ENCODE results near the gene LCNL1. TPM values are rescaled to one million over a fixed set of nuclear protein-coding genes. Genes with fewer than 3 reads are reported as not detected.

Gene LCNL1
- polyA plus RNA-seq, 3 donors from 2014 or later = not detected

GRCh38 chr9:137021568-137021978 is 38.8 kb downstream of the LCNL1 start:
- H3K27ac Mint-ChIP-seq = peak overlapping the region in 4 of 6 donors; percentile 34 to 83 (median 80)
- H3K4me1 Mint-ChIP-seq = peaks cover 8 to 14% of the 10 kb centered on the region in 2 donors
- no peak for DNase-seq
- H3K36me3 Mint-ChIP-seq = peaks cover 0 to 13% (median 4%) of the 10 kb centered on the region in 3 donors
- no peaks in the 10 kb centered on the region for H3K9me3 Mint-ChIP-seq
- H3K27me3 Mint-ChIP-seq (ENCODE audit: low read depth in 3 of 3) = peaks cover 0 to 1% (median 0%) of the 10 kb centered on the region in 3 donors
- no peak overlapping the region for H3K4me3 Mint-ChIP-seq

GRCh38 chr9:137021979-137022661 is 39.3 kb downstream of the LCNL1 start:
- peaks cover 13 to 20% of the 10 kb centered on the region in 2 donors for H3K4me1 Mint-ChIP-seq
- H3K9me3 Mint-ChIP-seq = no peaks in the 10 kb centered on the region
- H3K27ac Mint-ChIP-seq = peak overlapping the region in 5 of 6 donors; percentile 34 to 83 (median 78)
- H3K27me3 Mint-ChIP-seq (ENCODE audit: low read depth in 3 of 3) = no peaks in the 10 kb centered on the region
- H3K36me3 Mint-ChIP-seq = peaks cover 0 to 8% (median 0%) of the 10 kb centered on the region in 3 donors
- no peak overlapping the region for H3K4me3 Mint-ChIP-seq
- DNase-seq = peak; percentile 44 to 58 (median 53)

DNA sequence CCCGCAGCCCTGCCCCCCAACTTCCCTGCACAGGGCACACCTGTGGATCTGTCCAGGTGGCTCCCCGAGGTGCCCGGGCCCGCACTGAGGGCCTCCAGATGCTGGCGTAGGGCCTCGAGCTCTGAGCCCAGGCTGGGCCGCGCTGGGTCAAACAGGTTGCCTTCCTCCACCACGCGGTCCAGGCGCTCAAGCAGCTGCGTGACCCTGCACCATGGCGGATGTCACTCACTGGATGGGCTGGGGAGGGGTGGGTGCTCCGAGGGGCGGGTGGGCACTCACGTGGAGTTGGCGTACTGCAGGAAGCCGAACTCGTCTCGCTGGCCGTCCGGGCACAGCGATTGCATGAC is 39.8 kb downstream of the LCNL1 start:
- H3K4me3 Mint-ChIP-seq = no peak overlapping the region
- peaks cover 17 to 22% of the 10 kb centered on the region in 2 donors for H3K4me1 Mint-ChIP-seq
- H3K9me3 Mint-ChIP-seq = no peaks in the 10 kb centered on the region
- H3K27ac Mint-ChIP-seq = no peak overlapping the region
- H3K36me3 Mint-ChIP-seq = peaks cover 0 to 8% (median 0%) of the 10 kb centered on the region in 3 donors
- H3K27me3 Mint-ChIP-seq (ENCODE audit: low read depth in 3 of 3) = peaks cover 0 to 2% (median 2%) of the 10 kb centered on the region in 3 donors
- DNase-seq = no peak

DNA sequence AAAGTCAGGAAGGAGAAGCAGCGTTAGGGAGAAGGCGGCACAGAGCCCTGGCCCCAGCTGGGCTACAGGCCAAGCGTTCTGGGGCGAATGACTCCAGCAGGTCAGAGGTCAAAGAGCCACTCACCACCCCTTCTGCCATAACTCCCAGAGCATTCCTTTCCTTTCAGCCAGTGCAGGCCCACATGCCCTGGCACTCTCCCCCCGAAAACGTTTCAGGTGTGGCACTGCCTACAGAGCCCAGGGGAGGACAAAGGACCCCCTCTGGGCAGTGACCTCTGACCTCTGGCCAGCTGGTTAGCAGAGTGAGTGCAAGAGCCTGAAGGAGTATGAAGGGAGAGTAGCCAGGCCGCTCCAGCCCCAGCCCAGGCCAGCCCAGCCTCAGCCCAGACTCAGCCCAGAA is 40.4 kb downstream of the LCNL1 start:
- H3K9me3 Mint-ChIP-seq = no peaks in the 10 kb centered on the region
- peaks cover 17 to 22% of the 10 kb centered on the region in 2 donors for H3K4me1 Mint-ChIP-seq
- H3K27me3 Mint-ChIP-seq (ENCODE audit: low read depth in 3 of 3) = peaks cover 0 to 2% (median 2%) of the 10 kb centered on the region in 3 donors
- H3K27ac Mint-ChIP-seq = no peak overlapping the region
- peaks cover 0 to 8% (median 0%) of the 10 kb centered on the region in 3 donors for H3K36me3 Mint-ChIP-seq
- no peak overlapping the region for H3K4me3 Mint-ChIP-seq
- no peak for DNase-seq

- H3K9me3 Mint-ChIP-seq = no peaks in the 10 kb centered on the region
- DNase-seq = no peak
- H3K36me3 Mint-ChIP-seq = peaks cover 0 to 8% (median 0%) of the 10 kb centered on the region in 3 donors
- H3K27ac Mint-ChIP-seq = no peak overlapping the region
- H3K4me3 Mint-ChIP-seq = no peak overlapping the region
- peaks cover 17 to 22% of the 10 kb centered on the region in 2 donors for H3K4me1 Mint-ChIP-seq
- peaks cover 0 to 3% (median 2%) of the 10 kb centered on the region in 3 donors for H3K27me3 Mint-ChIP-seq (ENCODE audit: low read depth in 3 of 3)
Measured at GRCh38 chr9:137023583-137023991, 40.8 kb downstream of the LCNL1 start.

GRCh38 chr9:137025517-137025966 is 42.7 kb downstream of the LCNL1 start:
- peak in 1 of 3 donors; percentile 35 for DNase-seq
- no peaks in the 10 kb centered on the region for H3K9me3 Mint-ChIP-seq
- H3K27me3 Mint-ChIP-seq (ENCODE audit: low read depth in 3 of 3) = peaks cover 2 to 16% (median 10%) of the 10 kb centered on the region in 3 donors
- peaks cover 32 to 40% of the 10 kb centered on the region in 2 donors for H3K4me1 Mint-ChIP-seq
- H3K36me3 Mint-ChIP-seq = peaks cover 0 to 4% (median 0%) of the 10 kb centered on the region in 3 donors
- H3K27ac Mint-ChIP-seq = no peak overlapping the region
- no peak overlapping the region for H3K4me3 Mint-ChIP-seq

GRCh38 chr9:137026384-137026783 is 43.6 kb downstream of the LCNL1 start:
- peaks cover 0 to 4% (median 0%) of the 10 kb centered on the region in 3 donors for H3K36me3 Mint-ChIP-seq
- peak overlapping the region in 3 of 6 donors; percentile 26 to 81 (median 79) for H3K27ac Mint-ChIP-seq
- H3K4me3 Mint-ChIP-seq = peak overlapping the region; percentile 46 to 92 (median 90)
- H3K9me3 Mint-ChIP-seq = no peaks in the 10 kb centered on the region
- DNase-seq = no peak
- H3K4me1 Mint-ChIP-seq = peaks cover 38 to 45% of the 10 kb centered on the region in 2 donors
- H3K27me3 Mint-ChIP-seq (ENCODE audit: low read depth in 3 of 3) = peaks cover 6 to 19% (median 16%) of the 10 kb centered on the region in 3 donors

DNA sequence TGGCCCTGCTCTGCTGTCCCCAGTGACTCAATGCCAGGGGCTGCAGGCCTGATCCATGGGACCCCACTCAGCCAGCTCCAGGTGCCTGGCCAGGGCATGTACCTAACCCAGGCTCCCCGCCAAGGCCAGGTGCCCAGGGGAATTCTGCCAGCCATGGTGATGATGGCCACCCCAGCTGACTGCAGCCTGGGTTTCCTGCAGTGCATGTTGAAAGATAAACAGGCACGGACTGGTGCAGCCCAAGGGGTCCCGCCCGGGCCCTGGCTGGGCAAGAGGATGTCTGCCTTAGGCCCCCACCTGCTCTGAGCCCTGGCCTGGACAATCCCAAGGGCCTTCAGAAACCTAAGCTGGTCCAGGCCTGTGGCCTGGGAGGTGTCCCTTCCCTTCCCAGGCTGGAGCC is 44.0 kb downstream of the LCNL1 start:
- Mint-ChIP-seq H3K27me3 (ENCODE audit: low read depth in 3 of 3) (peaks cover 7 to 19% (median 16%) of the 10 kb centered on the region in 3 donors), H3K4me1 (peaks cover 40 to 47% of the 10 kb centered on the region in 2 donors), H3K4me3 (peak overlapping the region; percentile 85 to 92 (median 90)), H3K27ac (peak overlapping the region in 4 of 6 donors; percentile 26 to 90 (median 80)), H3K36me3 (peaks cover 0 to 3% (median 0%) of the 10 kb centered on the region in 3 donors), H3K9me3 (no peaks in the 10 kb centered on the region)
- no peak for DNase-seq

DNA sequence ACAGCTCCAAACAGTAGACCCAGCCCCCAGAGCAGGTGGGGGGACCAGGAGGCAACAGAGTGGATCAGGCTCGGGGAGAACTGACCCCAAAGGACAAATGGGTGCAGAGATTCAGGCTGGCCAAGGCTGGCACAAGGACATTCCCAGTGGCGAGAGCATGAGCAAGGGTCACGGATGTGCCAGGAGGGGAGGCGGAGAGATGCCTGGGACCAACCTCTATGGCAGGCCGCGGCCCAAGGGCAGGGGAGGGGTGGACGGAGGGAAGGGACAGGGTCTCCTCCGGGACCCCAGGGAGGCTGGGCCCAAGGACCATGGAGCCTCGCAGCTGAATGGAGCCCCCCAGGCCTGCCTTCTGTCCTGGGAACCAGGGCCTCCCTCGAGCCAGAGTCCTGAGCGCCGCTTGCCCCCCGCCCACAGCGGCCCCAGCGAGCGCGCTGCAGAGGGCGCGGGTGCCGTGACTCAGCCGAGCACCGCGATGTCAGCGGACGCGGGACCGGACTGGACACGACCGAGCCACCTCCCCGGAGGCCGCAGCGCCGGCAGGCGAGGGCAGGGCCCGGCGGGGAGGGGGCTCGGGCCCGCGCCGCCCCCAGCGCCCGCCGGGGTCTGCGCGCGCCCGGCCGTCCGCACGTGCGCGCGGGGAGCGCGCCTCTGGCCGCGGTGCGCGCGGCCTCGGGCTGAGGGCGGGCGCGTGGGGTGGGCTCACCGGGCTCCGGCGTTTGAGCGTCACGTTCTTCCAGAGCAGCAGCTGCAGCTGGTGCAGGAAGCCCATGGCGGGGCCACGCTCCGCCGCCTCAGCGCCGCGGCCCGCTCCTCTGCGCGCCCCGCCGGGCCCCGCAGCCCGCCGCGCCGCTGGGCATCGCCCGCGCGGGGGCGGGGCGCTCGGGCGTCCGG is 44.8 kb downstream of the LCNL1 start, which contains the start of gene ABCA2:
TSS of gene ABCA2 (minus strand) at position 869 of the 894 bp plus-strand sequence. CDS start at position 772, 97 bp downstream.
- Mint-ChIP-seq H3K9me3 (no peaks in the 10 kb centered on the region), H3K27ac (peak within 1 kb of the TSS; percentile 89 to 96 (median 94)), H3K27me3 (ENCODE audit: low read depth in 3 of 3) (peaks cover 8 to 19% (median 16%) of the 10 kb centered on the region in 3 donors), H3K4me3 (peak within 1 kb of the TSS; percentile 88 to 92 (median 90)), H3K36me3 (no peaks in the 10 kb centered on the region), H3K4me1 (peaks cover 43 to 49% of the 10 kb centered on the region in 2 donors)
- no peak for DNase-seq

- DNase-seq = peak; percentile 72 to 78 (median 77)
- Mint-ChIP-seq H3K4me1 (peaks cover 51 to 57% of the 10 kb centered on the region in 2 donors), H3K36me3 (no peaks in the 10 kb centered on the region), H3K27me3 (ENCODE audit: low read depth in 3 of 3) (peaks cover 8 to 19% (median 16%) of the 10 kb centered on the region in 3 donors), H3K9me3 (no peaks in the 10 kb centered on the region), H3K4me3 (peak overlapping the region; percentile 88 to 91 (median 88)), H3K27ac (peak overlapping the region; percentile 76 to 96 (median 94))
Measured at GRCh38 chr9:137028263-137029057, 45.7 kb downstream of the LCNL1 start.

DNA sequence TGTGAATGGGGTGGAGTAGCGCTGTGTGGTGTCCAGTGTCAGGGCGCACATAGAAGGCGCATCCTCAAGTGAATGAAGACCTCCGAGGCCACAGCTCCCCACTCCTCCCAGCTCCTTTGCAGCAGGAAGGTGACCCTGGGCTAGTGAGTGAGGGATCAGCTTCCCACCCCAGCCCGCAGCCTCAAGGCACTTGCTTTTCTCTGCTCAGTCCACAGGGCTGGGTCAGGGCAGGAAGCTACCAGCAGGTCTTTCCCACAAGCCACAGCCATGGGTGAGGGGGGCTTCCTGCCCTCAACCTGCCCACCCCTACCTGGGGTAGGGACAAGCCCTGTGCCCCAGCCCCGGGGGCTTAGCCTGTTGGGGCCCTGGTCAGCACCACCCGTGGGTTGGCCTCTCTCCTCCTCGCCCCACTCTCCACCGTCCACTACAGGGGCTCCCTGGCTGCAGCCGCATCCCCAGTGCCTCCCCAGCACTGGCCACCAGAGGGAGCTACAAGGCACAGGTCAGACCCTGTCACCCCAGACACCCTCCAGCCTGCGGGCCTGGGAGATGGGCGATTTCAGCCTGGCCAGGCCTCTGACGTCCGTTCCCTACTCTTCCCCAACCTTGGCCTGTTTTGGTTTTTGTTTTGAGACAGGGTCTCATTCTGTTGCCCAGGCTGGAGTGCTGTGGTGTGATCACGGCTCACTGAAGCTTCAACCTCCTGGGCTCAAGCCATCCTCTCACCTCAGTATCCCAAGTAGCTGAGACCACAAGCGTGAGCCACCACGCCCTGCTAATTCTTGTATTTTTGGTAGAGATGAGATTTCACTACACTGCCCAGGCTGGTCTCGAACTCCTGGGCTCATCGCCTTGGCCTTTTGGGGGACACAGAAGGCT is 46.5 kb downstream of the LCNL1 start:
- peak; percentile 80 to 82 (median 81) for DNase-seq
- Mint-ChIP-seq H3K9me3 (no peaks in the 10 kb centered on the region), H3K27ac (peak overlapping the region; percentile 89 to 96 (median 94)), H3K4me3 (peak overlapping the region; percentile 88 to 91 (median 88)), H3K27me3 (ENCODE audit: low read depth in 3 of 3) (peaks cover 8 to 20% (median 16%) of the 10 kb centered on the region in 3 donors), H3K4me1 (peaks cover 56 to 62% of the 10 kb centered on the region in 2 donors), H3K36me3 (no peaks in the 10 kb centered on the region)

- H3K36me3 Mint-ChIP-seq = no peaks in the 10 kb centered on the region
- H3K4me3 Mint-ChIP-seq = peak overlapping the region; percentile 88 to 91 (median 88)
- H3K27ac Mint-ChIP-seq = peak overlapping the region; percentile 89 to 98 (median 95)
- H3K9me3 Mint-ChIP-seq = no peaks in the 10 kb centered on the region
- H3K27me3 Mint-ChIP-seq (ENCODE audit: low read depth in 3 of 3) = peaks cover 8 to 25% (median 16%) of the 10 kb centered on the region in 3 donors
- H3K4me1 Mint-ChIP-seq = peaks cover 63 to 67% of the 10 kb centered on the region in 2 donors
- no peak for DNase-seq
Measured at GRCh38 chr9:137030006-137030405, 47.2 kb downstream of the LCNL1 start.
